ENCODE data around the gene OPTN.

The OPTN gene

GRCh38 chr10:13115832-13116803, 16.2 kb downstream of the OPTN start:
- H3K18ac ChIP-seq (ENCODE audit: low read length) = no peak overlapping the region
- no peak for DNase-seq (ENCODE audit: low spot score)
- H2BK5ac ChIP-seq (ENCODE audit: low read length) = no peak overlapping the region
- H4K8ac ChIP-seq (ENCODE audit: low read depth, low read length) = no peak overlapping the region
- no peak overlapping the region for H2AK5ac ChIP-seq (ENCODE audit: low read depth, low read length)
- H2BK12ac ChIP-seq (ENCODE audit: low read length) = no peak overlapping the region
- H3K14ac ChIP-seq (ENCODE audit: low read length) = no peak overlapping the region
- H3K4me1 ChIP-seq (ENCODE audit: control insufficient read depth in 2 of 2, insufficient read depth in 1 of 2, low read depth in 1 of 2, low read length in 2 of 2) = no peaks in the 10 kb centered on the region
- no peak overlapping the region for H4K91ac ChIP-seq (ENCODE audit: low read depth, low read length, poor library complexity)
- no peak overlapping the region for H2BK15ac ChIP-seq (ENCODE audit: low read length)
- no peak overlapping the region for H3K27ac ChIP-seq (replicated peaks; ENCODE audit: low read length)
- H3K27me3 ChIP-seq (ENCODE audit: control insufficient read depth in 3 of 3, insufficient read depth in 3 of 3, low read depth in 1 of 3, low read length in 3 of 3) = no peaks in the 10 kb centered on the region
- no peak overlapping the region for H2BK120ac ChIP-seq (ENCODE audit: low read depth, low read length)
- H2AFZ ChIP-seq (ENCODE audit: low read length) = peak overlapping the region; percentile 19
- H3K4ac ChIP-seq (ENCODE audit: low read length) = no peak overlapping the region
- H3K9ac ChIP-seq (ENCODE audit: low read depth, low read length, poor library complexity) = no peak overlapping the region
- no CpG with 5 or more reads among the region's 12 CpGs for WGBS, 2 donors (ENCODE audit: extremely low coverage in 2 of 2, insufficient read length in 2 of 2, insufficient replicate concordance in 1 of 2)
- H3K36me3 ChIP-seq (replicated peaks in 1 of 2; ENCODE audit: control insufficient read depth in 2 of 2, insufficient read depth in 2 of 2, low read length in 2 of 2) = no peaks in the 10 kb centered on the region
- no peak overlapping the region for H3K4me3 ChIP-seq (ENCODE audit: low read length in 2 of 2)
- H3K4me2 ChIP-seq (ENCODE audit: insufficient read depth, low read length, poor library complexity, severe bottlenecking) = no peak overlapping the region
- H3K79me1 ChIP-seq (ENCODE audit: low read depth, low read length) = no peaks in the 10 kb centered on the region
- no peaks in the 10 kb centered on the region for H3K9me3 ChIP-seq (replicated peaks in 1 of 2; ENCODE audit: control insufficient read depth in 2 of 2, insufficient read depth in 1 of 2, low read depth in 1 of 2, low read length in 2 of 2)
- no peak overlapping the region for H3K23ac ChIP-seq (ENCODE audit: low read depth, low read length, poor library complexity)

- H3K36me3 ChIP-seq (replicated peaks in 1 of 2; ENCODE audit: control insufficient read depth in 2 of 2, insufficient read depth in 2 of 2, low read length in 2 of 2) = no peaks in the 10 kb centered on the region
- no peak overlapping the region for H2BK5ac ChIP-seq (ENCODE audit: low read length)
- no peak for DNase-seq (ENCODE audit: low spot score)
- H3K9ac ChIP-seq (ENCODE audit: low read depth, low read length, poor library complexity) = no peak overlapping the region
- no peak overlapping the region for H3K27ac ChIP-seq (replicated peaks; ENCODE audit: low read length)
- H3K27me3 ChIP-seq (ENCODE audit: control insufficient read depth in 3 of 3, insufficient read depth in 3 of 3, low read depth in 1 of 3, low read length in 3 of 3) = no peaks in the 10 kb centered on the region
- no peak overlapping the region for H3K4me3 ChIP-seq (ENCODE audit: low read length in 2 of 2)
- H3K9me3 ChIP-seq (replicated peaks in 1 of 2; ENCODE audit: control insufficient read depth in 2 of 2, insufficient read depth in 1 of 2, low read depth in 1 of 2, low read length in 2 of 2) = no peaks in the 10 kb centered on the region
- no peak overlapping the region for H2AK5ac ChIP-seq (ENCODE audit: low read depth, low read length)
- no peak overlapping the region for H4K8ac ChIP-seq (ENCODE audit: low read depth, low read length)
- no peak overlapping the region for H2BK15ac ChIP-seq (ENCODE audit: low read length)
- no peak overlapping the region for H2BK12ac ChIP-seq (ENCODE audit: low read length)
- H3K18ac ChIP-seq (ENCODE audit: low read length) = no peak overlapping the region
- peak overlapping the region; percentile 35 for H2AFZ ChIP-seq (ENCODE audit: low read length)
- no peak overlapping the region for H4K91ac ChIP-seq (ENCODE audit: low read depth, low read length, poor library complexity)
- no peak overlapping the region for H3K4ac ChIP-seq (ENCODE audit: low read length)
- H3K23ac ChIP-seq (ENCODE audit: low read depth, low read length, poor library complexity) = no peak overlapping the region
- no peaks in the 10 kb centered on the region for H3K4me1 ChIP-seq (ENCODE audit: control insufficient read depth in 2 of 2, insufficient read depth in 1 of 2, low read depth in 1 of 2, low read length in 2 of 2)
- no peak overlapping the region for H2BK120ac ChIP-seq (ENCODE audit: low read depth, low read length)
- WGBS, 2 donors (ENCODE audit: extremely low coverage in 2 of 2, insufficient read length in 2 of 2, insufficient replicate concordance in 1 of 2) = no CpG with 5 or more reads among the region's 14 CpGs
- H3K4me2 ChIP-seq (ENCODE audit: insufficient read depth, low read length, poor library complexity, severe bottlenecking) = no peak overlapping the region
- no peaks in the 10 kb centered on the region for H3K79me1 ChIP-seq (ENCODE audit: low read depth, low read length)
- H3K14ac ChIP-seq (ENCODE audit: low read length) = no peak overlapping the region
These were observed 18.1 kb downstream of the OPTN start for GRCh38 chr10:13117841-13118783.

GRCh38 chr10:13118784-13119410, 18.9 kb downstream of the OPTN start:
- no peaks in the 10 kb centered on the region for H3K36me3 ChIP-seq (replicated peaks in 1 of 2; ENCODE audit: control insufficient read depth in 2 of 2, insufficient read depth in 2 of 2, low read length in 2 of 2)
- DNase-seq (ENCODE audit: low spot score) = no peak
- H3K23ac ChIP-seq (ENCODE audit: low read depth, low read length, poor library complexity) = no peak overlapping the region
- no peak overlapping the region for H3K18ac ChIP-seq (ENCODE audit: low read length)
- no peaks in the 10 kb centered on the region for H3K27me3 ChIP-seq (ENCODE audit: control insufficient read depth in 3 of 3, insufficient read depth in 3 of 3, low read depth in 1 of 3, low read length in 3 of 3)
- H3K79me1 ChIP-seq (ENCODE audit: low read depth, low read length) = no peaks in the 10 kb centered on the region
- no peak overlapping the region for H4K8ac ChIP-seq (ENCODE audit: low read depth, low read length)
- H4K91ac ChIP-seq (ENCODE audit: low read depth, low read length, poor library complexity) = no peak overlapping the region
- H2BK12ac ChIP-seq (ENCODE audit: low read length) = no peak overlapping the region
- H3K9me3 ChIP-seq (replicated peaks in 1 of 2; ENCODE audit: control insufficient read depth in 2 of 2, insufficient read depth in 1 of 2, low read depth in 1 of 2, low read length in 2 of 2) = no peaks in the 10 kb centered on the region
- no peak overlapping the region for H3K4me2 ChIP-seq (ENCODE audit: insufficient read depth, low read length, poor library complexity, severe bottlenecking)
- no peak overlapping the region for H3K4ac ChIP-seq (ENCODE audit: low read length)
- no peak overlapping the region for H2BK120ac ChIP-seq (ENCODE audit: low read depth, low read length)
- no peak overlapping the region for H3K27ac ChIP-seq (replicated peaks; ENCODE audit: low read length)
- no CpG with 5 or more reads among the region's 3 CpGs for WGBS, 2 donors (ENCODE audit: extremely low coverage in 2 of 2, insufficient read length in 2 of 2, insufficient replicate concordance in 1 of 2)
- H3K9ac ChIP-seq (ENCODE audit: low read depth, low read length, poor library complexity) = no peak overlapping the region
- H3K14ac ChIP-seq (ENCODE audit: low read length) = no peak overlapping the region
- H2AK5ac ChIP-seq (ENCODE audit: low read depth, low read length) = no peak overlapping the region
- H3K4me3 ChIP-seq (ENCODE audit: low read length in 2 of 2) = no peak overlapping the region
- H2BK5ac ChIP-seq (ENCODE audit: low read length) = no peak overlapping the region
- H2AFZ ChIP-seq (ENCODE audit: low read length) = peak overlapping the region; percentile 35
- no peaks in the 10 kb centered on the region for H3K4me1 ChIP-seq (ENCODE audit: control insufficient read depth in 2 of 2, insufficient read depth in 1 of 2, low read depth in 1 of 2, low read length in 2 of 2)
- H2BK15ac ChIP-seq (ENCODE audit: low read length) = no peak overlapping the region
